HG02610 (cell line): ENCODE measurements around the gene COL8A2.

Source experiments
- ATAC-seq: cut with Tn5 transposase; IDR thresholded peaks from one replicate; pipeline ENCODE4 v1.9.1; 2021; ENCODE audit warnings: mild to moderate bottlenecking, moderate library complexity; ENCODE audit not compliant: unreplicated experiment

Gene COL8A2

GRCh38 chr1:36070349-36070748, 54.7 kb downstream of the COL8A2 start:
- no peak for ATAC-seq

- no peak for ATAC-seq
Measured at GRCh38 chr1:36068866-36069265, 56.2 kb downstream of the COL8A2 start.

- ATAC-seq: no peak
Measured at GRCh38 chr1:36067871-36068270, 57.2 kb downstream of the COL8A2 start.

GRCh38 chr1:36062315-36062714, 62.7 kb downstream of the COL8A2 start:
- ATAC-seq: no peak

GRCh38 chr1:36055706-36056105, 69.3 kb downstream of the COL8A2 start:
- ATAC-seq: no peak

- no peak for ATAC-seq
Measured at GRCh38 chr1:36053978-36054377, 71.0 kb downstream of the COL8A2 start.

- no peak for ATAC-seq
Measured at GRCh38 chr1:36051821-36052220, 73.2 kb downstream of the COL8A2 start.
